KG1 (cell line): ENCODE results near the gene SOX8.
"Not testable (repeated sequence)": the region's sequence is repeated elsewhere in the genome, so short reads cannot be mapped to it uniquely, and the experiment has no call there.

ENCODE experiments used
- DNase-seq: peaks from one replicate; lab custom pipeline; 2025; lab: John Stamatoyannopoulos, UW

SOX8 gene

DNA sequence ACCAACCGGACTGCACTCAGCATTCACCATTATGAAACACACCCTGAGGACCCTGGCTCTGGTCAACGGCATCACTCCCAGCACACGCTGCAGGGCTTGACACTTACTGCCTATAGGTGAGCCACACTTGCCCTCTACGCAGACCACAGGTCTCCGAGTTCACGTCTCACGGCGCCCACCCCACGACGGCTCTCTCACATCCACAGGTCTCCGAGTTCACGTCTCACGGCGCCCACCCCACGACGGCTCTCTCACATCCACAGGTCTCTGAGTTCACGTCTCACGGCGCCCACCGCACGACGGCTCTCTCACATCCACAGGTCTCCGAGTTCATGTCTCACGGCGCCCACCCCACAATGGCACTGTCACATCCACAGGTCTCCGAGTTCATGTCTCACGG is 25.8 kb upstream of the SOX8 start:
- not testable (repeated sequence) for DNase-seq

DNA sequence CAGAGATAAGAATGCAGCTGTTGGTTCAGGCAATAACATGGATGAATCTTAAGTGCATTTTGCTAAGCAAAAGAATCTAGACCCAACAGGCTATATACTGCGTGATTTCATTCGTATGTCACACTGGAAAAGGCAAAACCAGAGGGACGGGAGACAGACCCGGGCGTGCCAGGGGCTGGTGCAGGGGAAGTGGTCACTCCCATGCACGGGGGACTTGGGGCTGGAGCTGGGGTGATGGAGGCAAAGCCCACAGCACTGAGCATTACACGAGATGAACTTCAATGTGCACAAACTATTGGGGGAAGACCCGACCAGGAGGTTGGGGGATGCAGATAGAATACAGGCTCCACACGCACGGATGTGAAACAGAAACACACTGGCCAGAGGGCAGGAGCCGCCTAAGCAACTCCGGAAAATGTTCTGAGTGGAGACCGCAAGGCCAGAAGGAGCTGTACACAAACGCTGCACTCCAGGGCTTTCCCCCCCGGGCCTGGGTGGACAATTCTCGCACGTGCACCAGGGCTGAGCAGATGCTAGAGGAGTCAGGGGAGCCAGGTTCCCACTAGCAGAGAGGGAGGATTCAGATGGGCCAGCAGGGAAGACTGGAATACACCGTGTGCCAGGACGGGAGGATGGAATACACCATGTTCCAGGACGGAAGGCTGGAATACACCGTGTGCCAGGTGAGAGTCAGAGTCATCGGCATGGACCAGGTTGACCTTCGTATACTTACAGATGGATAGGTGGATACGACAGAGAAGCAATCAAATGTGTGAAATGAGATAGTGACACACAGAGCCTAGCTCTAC is 22.1 kb upstream of the SOX8 start:
- DNase-seq = no peak

DNA sequence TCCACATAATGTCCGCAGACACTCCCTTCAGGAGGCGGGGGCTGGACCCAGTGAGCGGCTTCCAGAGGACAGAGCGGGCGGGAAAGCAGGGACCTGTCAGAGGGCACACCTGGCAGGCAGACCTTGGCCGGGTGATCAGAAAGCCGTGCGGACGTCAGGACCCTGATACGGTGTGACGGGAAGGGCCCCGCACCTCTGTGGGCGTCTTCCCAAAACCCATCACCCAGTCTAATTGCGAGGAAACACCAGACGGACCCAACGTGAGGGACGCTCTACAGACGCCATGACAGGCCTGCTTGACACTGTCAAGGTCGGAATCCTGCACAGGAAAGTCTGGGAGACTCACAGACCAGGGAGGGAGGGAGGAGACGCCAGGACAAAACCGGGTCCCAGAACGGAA is 19.2 kb upstream of the SOX8 start:
- no peak for DNase-seq

DNA sequence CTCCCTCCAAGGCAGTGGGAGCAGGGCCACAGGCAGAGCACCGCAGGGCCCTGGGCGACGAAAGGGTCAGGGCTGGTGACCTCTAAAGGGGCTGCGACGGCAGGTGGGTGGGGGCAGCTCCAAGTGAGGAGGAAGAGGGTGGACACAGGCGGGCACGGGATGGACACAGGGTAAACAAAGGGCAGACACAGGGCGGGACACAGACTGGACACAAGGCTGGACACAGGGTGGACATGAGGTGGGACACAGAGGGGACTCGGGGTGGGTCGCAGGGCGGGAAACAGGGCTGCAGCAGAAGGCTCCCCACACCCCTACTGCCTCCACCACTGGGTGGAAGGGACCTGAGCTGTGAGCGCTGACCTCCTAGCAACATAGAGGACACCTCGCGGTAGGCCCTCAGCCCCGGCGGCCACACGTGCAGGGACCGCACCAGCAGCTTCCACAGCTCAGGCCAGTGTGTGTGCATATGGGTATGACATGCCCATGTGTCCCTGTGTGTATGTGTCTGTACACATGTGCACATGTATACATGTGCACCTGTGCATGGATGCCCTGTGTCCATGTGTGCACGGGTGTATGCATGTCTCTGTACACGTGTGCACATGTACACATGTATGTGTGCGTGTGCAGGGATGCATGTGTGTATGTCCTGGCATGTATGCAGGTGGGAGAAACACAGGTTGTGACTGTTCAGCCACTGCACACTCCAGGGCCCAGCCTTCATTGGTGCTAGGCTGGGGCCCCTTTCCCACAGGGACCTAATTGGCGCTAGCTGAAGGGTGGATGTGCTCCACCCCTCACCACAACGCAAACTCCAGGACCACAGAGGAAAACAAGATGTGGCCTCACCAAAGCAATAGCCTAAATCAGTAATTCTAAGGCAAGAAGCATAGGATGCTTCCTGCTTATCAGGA is 18.4 kb upstream of the SOX8 start:
- DNase-seq = no peak

- DNase-seq = no peak
Observed at GRCh38 chr16:963913-964312, 17.7 kb upstream of the SOX8 start.

GRCh38 chr16:964356-965035 is 17.1 kb upstream of the SOX8 start:
- no peak for DNase-seq

- no peak for DNase-seq
Observed at GRCh38 chr16:965036-965395, 16.6 kb upstream of the SOX8 start.

DNA sequence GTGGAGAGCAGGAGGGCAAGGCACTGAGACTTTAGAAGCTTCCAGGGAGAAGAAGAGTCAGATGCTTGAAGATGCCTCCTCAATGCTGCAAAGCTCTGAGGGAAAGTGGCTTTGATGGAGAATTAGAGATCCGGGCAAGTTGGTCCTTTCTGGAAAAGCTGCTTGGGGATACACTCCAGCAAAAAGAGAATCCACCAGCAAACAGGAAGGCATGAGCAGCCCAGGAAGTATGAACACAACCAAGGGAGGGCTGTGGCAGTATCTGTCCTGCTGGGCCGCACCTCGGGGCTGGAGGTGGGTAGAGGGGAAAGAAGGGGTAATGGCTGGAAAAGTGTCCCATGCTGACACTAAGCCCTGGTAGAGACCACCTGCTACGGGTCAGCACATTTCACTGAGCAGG is 16.1 kb upstream of the SOX8 start:
- no peak for DNase-seq

GRCh38 chr16:966035-966434 is 15.5 kb upstream of the SOX8 start:
- DNase-seq = no peak

DNA sequence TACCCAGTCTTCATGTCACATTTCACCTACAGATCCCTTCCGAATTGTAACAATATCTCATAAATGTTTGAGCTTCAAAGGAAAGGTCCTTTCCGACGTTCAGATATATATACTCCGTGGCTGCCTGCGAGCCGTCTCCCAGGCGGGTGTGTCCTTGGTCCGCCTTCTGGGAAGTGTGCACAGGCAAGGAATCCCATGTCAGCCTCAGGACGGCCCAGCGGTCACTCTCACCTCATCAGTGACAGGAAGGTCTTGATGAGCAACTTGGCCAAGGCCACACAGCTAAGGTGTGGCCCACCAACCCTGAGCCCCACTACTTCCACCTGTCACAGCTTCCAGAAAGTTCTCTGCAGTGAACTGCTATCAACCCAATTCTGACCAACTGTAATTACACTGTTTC is 15.1 kb upstream of the SOX8 start:
- DNase-seq = no peak

DNA sequence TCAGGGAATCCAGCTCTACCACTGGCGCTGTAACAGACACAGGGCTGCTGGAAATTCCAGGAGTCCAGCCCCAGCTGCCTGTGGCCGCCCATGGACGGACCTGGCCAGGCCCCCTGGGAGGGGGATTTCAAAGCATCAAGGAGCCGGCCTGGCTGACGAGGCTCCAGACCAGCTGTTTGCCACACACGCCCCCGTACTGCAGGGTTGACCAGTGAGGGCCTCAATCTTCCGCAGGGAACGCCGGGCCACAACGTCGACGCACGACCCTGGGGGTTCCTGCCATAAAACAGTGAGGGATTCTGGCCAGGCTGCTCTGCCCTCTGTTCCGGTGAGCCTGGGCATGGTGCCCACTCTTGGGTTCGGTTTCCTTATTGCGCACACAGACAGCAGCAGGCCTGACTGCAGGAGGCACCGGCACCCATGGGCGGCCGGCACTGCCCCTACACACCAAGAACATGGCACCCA is 14.5 kb upstream of the SOX8 start:
- DNase-seq = no peak

DNA sequence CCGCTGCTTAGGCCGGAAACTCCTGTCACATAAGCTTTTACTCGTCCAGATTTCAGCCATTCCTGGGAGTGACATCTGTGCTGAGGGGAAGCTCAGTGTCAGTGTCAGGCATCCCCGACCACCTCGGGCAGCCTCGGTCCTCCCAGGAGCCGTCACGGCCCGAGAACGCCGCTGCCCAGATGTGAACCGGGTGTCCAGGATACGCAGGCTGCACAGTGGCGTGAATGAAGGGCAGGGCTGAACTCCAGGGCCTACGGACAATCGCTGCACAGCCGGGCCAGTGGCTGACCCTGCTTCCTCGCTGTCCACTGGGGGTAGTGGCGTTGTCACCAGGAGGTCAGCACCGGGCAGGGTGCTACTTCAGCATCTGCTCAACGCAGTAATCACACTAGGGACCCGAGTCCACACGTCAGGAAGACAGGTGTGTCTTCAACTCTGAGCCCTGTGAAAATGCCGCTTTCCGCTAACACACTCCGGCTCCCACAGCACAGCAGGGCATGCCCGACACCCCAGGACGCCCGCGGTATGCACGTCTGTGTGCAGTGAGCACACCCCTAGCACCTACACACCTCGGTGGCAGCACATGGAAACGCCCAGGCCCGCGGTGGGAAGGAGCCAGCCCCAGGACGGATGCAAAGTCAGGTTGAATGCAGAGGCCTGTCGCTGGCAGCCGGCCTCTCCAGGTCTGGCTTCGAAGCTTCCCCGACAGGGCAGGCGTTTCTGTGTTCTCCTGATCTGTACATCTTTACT is 13.8 kb upstream of the SOX8 start:
- DNase-seq = no peak

DNA sequence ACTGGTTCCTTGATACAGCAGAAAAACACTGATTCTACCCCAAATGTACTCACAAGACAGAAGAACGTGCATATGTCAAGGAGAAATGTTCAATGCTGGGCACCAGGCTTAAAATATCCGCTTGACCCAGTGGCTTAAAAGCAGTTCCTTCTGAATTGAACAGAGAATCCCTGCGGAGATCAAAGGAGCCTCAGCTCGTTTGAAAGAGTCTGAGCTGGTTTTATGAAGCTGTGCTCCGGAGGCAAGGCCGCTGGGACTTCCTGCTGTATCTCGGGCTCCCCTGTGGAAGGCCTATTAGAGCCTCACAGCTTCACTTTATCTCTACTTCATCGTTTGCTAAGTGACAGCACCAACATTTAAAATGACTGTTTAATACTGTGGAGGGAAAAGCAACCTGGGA is 12.9 kb upstream of the SOX8 start:
- no peak for DNase-seq

DNA sequence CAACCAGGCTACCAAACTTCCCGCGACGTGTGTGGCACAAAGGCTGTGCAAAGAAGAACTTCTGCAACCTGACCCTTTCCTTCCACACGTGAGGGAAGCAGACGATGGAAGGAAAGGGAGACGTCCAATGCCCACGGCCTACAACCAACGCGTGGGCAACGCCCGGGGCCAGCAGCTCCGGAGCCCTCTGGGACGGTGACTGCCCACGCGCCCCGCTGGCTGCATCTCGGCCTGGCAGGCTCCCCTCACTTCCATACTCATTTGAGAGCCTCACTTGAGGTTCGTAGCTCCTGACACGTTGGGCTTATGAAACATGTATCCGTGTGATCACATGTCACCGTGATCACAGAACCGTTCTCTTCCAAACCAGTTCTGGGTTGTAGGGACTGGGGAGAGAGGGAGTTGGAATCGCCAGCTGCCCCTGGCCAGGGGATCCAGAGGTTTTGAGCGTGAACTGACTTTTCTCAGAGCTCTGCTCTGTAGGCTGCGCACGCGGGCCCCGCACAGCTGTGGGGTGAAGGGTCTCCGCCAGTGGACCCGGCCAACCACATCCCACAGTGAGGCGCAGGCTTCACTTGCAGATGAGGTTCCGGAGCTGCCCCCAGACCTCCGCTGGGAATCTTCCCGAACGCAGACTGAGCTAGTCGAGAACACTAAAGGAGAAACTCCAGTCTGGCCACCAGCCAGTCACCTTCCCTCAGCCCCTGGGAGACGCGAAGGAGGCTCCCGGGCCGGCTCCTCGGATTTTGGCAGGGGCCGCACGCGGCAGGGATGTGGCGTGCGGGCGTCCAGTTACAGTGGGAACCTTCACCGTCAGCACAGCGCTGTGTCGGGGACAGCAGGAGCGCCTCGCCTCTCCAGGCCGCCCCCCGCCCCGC is 11.8 kb upstream of the SOX8 start:
- no peak for DNase-seq

GRCh38 chr16:970386-970765 is 11.2 kb upstream of the SOX8 start:
- no peak for DNase-seq

DNA sequence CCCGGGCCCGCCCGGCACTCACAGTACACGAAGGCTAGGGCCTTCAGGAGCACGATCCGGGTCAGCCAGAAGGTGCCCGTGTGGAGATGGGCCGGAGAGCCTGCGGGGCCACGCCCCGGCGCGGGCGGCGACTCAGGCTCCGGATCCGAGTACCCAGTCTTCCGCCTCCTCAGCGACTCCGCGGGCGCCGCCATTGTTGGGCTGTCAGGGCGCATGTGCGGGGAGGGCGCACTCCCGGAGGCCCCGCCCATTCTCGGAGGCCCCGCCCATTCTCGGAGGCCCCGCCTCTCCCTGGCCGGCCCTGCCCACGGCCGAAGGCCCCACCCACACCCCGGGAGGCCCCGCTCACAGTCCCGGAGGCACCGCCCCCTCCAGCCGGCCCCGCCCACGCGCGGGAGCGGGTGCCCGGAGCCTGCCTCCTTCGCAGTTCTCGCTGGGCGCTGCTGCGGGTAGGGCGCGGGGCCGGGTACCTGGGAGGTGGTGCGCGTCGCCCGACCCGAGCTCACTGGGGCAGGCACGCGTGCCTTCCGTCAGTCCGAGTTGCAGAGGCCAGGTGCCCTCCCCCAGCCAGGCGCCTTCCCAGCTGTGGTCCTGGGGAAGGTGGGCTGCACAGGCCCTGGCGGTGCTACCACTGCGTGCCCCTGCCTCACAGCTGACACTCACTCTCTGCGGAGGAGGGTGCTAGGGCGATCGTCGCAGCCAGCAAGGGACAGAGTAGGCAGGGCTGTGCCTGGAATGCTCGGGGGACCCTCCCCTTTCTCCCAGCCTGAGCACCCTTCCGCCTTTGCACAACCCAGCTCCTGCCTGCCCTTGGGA is 10.6 kb upstream of the SOX8 start, which contains the start of gene LMF1:
LMF1 (minus strand) TSS at position 219 of the 816 bp plus-strand sequence; CDS start at position 215, 4 bp downstream.
- peak; percentile 57 for DNase-seq

GRCh38 chr16:971582-971905 is 10.0 kb upstream of the SOX8 start:
- no peak for DNase-seq

DNA sequence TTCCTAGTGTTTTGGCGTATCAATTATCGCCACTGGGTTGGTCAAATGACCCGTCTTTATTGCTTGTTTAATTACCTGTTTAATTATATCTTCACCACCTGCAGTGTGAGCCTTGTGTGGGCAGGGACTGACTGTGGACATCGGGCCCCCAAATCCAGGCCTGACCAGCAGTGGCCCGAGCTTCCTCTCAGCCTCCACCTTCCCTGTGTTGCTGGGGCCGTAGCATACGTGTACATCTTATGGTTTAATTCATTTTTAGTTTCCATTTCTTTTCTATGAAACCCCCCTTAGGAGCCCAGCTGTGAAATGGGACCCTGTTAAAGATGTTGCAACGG is 9.6 kb upstream of the SOX8 start:
- no peak for DNase-seq

- no peak for DNase-seq
Observed at GRCh38 chr16:972316-973002, 9.1 kb upstream of the SOX8 start.

GRCh38 chr16:973366-973765 is 8.2 kb upstream of the SOX8 start:
- no peak for DNase-seq
